H9 (cell line): ENCODE data around the gene PARVB. TPM values are rescaled to one million over a fixed set of nuclear protein-coding genes. Genes with fewer than 3 reads are reported as not detected.

Experiments used
- DNase-seq: peaks from one replicate; pipeline ENCODE4 v3.0.0-alpha.2; 2017
- H2AFZ ChIP-seq: one replicate; pipeline ENCODE4 v1.6.1; 2013; ENCODE audit warnings: mild to moderate bottlenecking, low read length, control low read depth, moderate library complexity
- H2AK5ac ChIP-seq: 2 replicates; pipeline ENCODE4 v1.6.1; 2013; ENCODE audit warnings: low read length, control low read depth, mixed read lengths; ENCODE audit not compliant: insufficient read length
- H2BK120ac ChIP-seq: one replicate; pipeline ENCODE4 v1.6.1; 2013; ENCODE audit warnings: low read depth, mild to moderate bottlenecking, low read length, control low read depth, inconsistent platforms; ENCODE audit not compliant: poor library complexity, severe bottlenecking
- H2BK12ac ChIP-seq: 2 replicates; pipeline ENCODE4 v1.6.1; 2013; ENCODE audit warnings: low read length, control low read depth, mixed read lengths, low read depth; ENCODE audit not compliant: insufficient read length
- H2BK15ac ChIP-seq: 2 replicates; pipeline ENCODE4 v1.6.1; 2013; ENCODE audit warnings: low read depth, low read length, control low read depth
- H2BK20ac ChIP-seq: one replicate; pipeline ENCODE4 v1.6.1; 2013; ENCODE audit warnings: low read depth, mild to moderate bottlenecking, low read length, control low read depth, inconsistent platforms; ENCODE audit not compliant: poor library complexity, severe bottlenecking
- H2BK5ac ChIP-seq: 2 replicates; pipeline ENCODE4 v1.6.1; 2013; ENCODE audit warnings: low read length, control low read depth, mixed read lengths; ENCODE audit not compliant: insufficient read length
- H3K14ac ChIP-seq: 2 replicates; pipeline ENCODE4 v1.6.1; 2013; ENCODE audit warnings: low read length, control low read depth; ENCODE audit not compliant: insufficient read depth
- H3K18ac ChIP-seq: 2 replicates; pipeline ENCODE4 v1.6.1; 2013; ENCODE audit warnings: low read depth, mild to moderate bottlenecking, mixed read lengths, low read length, control low read depth; ENCODE audit not compliant: insufficient read length
- H3K23ac ChIP-seq: 2 replicates; pipeline ENCODE4 v1.6.1; 2013; ENCODE audit warnings: low read length, control low read depth, mixed read lengths, low read depth; ENCODE audit not compliant: insufficient read length
- H3K23me2 ChIP-seq: 2 replicates; pipeline ENCODE4 v1.6.1; 2013; ENCODE audit warnings: low read depth, mild to moderate bottlenecking, mixed read lengths, low read length, control low read depth; ENCODE audit not compliant: insufficient read length, poor library complexity, severe bottlenecking
- H3K27ac ChIP-seq: 2 replicates; pipeline ENCODE4 v1.5.1; 2013; ENCODE audit warnings: low read length, control low read depth, mixed read lengths, low read depth; ENCODE audit not compliant: insufficient read length
- H3K27me3 ChIP-seq: 2 replicates; pipeline ENCODE4 v1.6.1; 2013; ENCODE audit warnings: low read length, control low read depth, inconsistent platforms; ENCODE audit not compliant: insufficient read depth
- H3K4ac ChIP-seq: 2 replicates; pipeline ENCODE4 v1.6.1; 2013; ENCODE audit warnings: low read depth, mild to moderate bottlenecking, control low read depth, inconsistent platforms, low read length, moderate library complexity
- H3K4me1 ChIP-seq: 2 replicates; pipeline ENCODE4 v1.6.1; 2013; ENCODE audit warnings: low read length, control low read depth, inconsistent platforms; ENCODE audit not compliant: insufficient read depth
- H3K4me2 ChIP-seq: 2 replicates; pipeline ENCODE4 v1.6.1; 2013; ENCODE audit warnings: low read length, control low read depth, mixed read lengths; ENCODE audit not compliant: insufficient read length, insufficient read depth
- H3K56ac ChIP-seq: 2 replicates; pipeline ENCODE4 v1.6.1; 2013; ENCODE audit warnings: low read depth, mild to moderate bottlenecking, mixed read lengths, low read length, control low read depth; ENCODE audit not compliant: insufficient read length
- H3K79me1 ChIP-seq: 2 replicates; pipeline ENCODE4 v1.6.1; 2013; ENCODE audit warnings: low read depth, mild to moderate bottlenecking, moderate library complexity, low read length, control low read depth, inconsistent platforms; ENCODE audit not compliant: insufficient read depth, poor library complexity, severe bottlenecking
- H3K79me2 ChIP-seq: 2 replicates; pipeline ENCODE4 v1.6.1; 2013; ENCODE audit warnings: low read length, control low read depth, inconsistent platforms; ENCODE audit not compliant: insufficient read depth
- H3K9ac ChIP-seq: 2 replicates; pipeline ENCODE4 v1.6.1; 2013; ENCODE audit warnings: low read length, control low read depth, mixed read lengths; ENCODE audit not compliant: insufficient read length; ENCODE audit errors: extremely low read depth
- H3K9me3 ChIP-seq: one replicate; pipeline ENCODE4 v1.6.1; 2013; ENCODE audit warnings: low read depth, low read length, inconsistent platforms; ENCODE audit not compliant: control insufficient read depth
- H3T11ph ChIP-seq: one replicate; pipeline ENCODE4 v1.6.1; 2013; ENCODE audit warnings: mild to moderate bottlenecking, low read length, control low read depth, inconsistent platforms
- H4K20me1 ChIP-seq: one replicate; pipeline ENCODE4 v1.6.1; 2013; ENCODE audit not compliant: control insufficient read depth, insufficient read length, insufficient read depth
- H4K5ac ChIP-seq: 2 replicates; pipeline ENCODE4 v1.6.1; 2013; ENCODE audit warnings: low read depth, mild to moderate bottlenecking, mixed read lengths, low read length, control low read depth; ENCODE audit not compliant: insufficient read length
- H4K8ac ChIP-seq: replicated peaks from 2 replicates; pipeline ENCODE4 v1.6.1; 2013; ENCODE audit warnings: low read length, control low read depth, mixed read lengths, low read depth; ENCODE audit not compliant: insufficient read length
- H4K91ac ChIP-seq: 2 replicates; pipeline ENCODE4 v1.6.1; 2013; ENCODE audit warnings: low read depth, mild to moderate bottlenecking, moderate library complexity, mixed read lengths, low read length, control low read depth; ENCODE audit not compliant: insufficient read length
- H3K27ac Mint-ChIP-seq, 3 experiments: 2 replicates in 2 of 3; 3 replicates in 1 of 3; pipeline ENCODE4 v1.8.0; 2020 to 2021; ENCODE audit warnings: mixed read lengths in 3 of 3, mild to moderate bottlenecking in 1 of 3, moderate library complexity in 1 of 3
- H3K27me3 Mint-ChIP-seq: 2 replicates; pipeline ENCODE4 v1.8.0; 2021; ENCODE audit warnings: low read depth, mild to moderate bottlenecking, moderate library complexity, mixed read lengths
- H3K36me3 Mint-ChIP-seq, 3 experiments: 2 replicates in 2 of 3; 3 replicates in 1 of 3; pipeline ENCODE4 v1.8.0; 2020 to 2021; ENCODE audit warnings: low read depth in 3 of 3, mixed read lengths in 3 of 3; ENCODE audit not compliant: insufficient read depth in 1 of 3
- H3K4me1 Mint-ChIP-seq, 2 experiments: 2 replicates each; pipeline ENCODE4 v1.8.0; 2020; ENCODE audit warnings: mixed read lengths in 2 of 2
- H3K4me3 Mint-ChIP-seq, 2 experiments: 2 replicates in 1 of 2; 3 replicates in 1 of 2; pipeline ENCODE4 v1.8.0; 2020 to 2021; ENCODE audit warnings: mild to moderate bottlenecking in 2 of 2, mixed read lengths in 2 of 2, moderate library complexity in 1 of 2
- H3K9me3 Mint-ChIP-seq, 2 experiments: 2 replicates in 1 of 2; 3 replicates in 1 of 2; pipeline ENCODE4 v1.8.0; 2020; ENCODE audit warnings: mild to moderate bottlenecking in 2 of 2, mixed read lengths in 2 of 2, moderate library complexity in 1 of 2
- WGBS: extraction: QIAGEN DNeasy Blood & Tissue Kit; methylation state at CpG from one replicate; pipeline ENCODE4 v1.1.7; 2013; ENCODE audit warnings: missing lambda C conversion rate, low lambda C conversion rate, mixed read lengths; ENCODE audit not compliant: insufficient read length; ENCODE audit errors: extremely low coverage; 5-methylcytosine and 5-hydroxymethylcytosine counted together
- total RNA-seq: library from RNA; stranded (reverse); gene quantifications from 2 replicates; pipeline ENCODE4 v1.2.1, GENCODE V29; 2021
- TF ChIP-seq, protein P1 (sequence below): fragments of 200-600 bp; sonication (generic); conservative IDR thresholded peaks from 3 replicates; pipeline ENCODE4 v1.8.0; 2021; ENCODE audit warnings: antibody characterized with exemption, mild to moderate bottlenecking

Gene PARVB
- total RNA-seq, 1 experiment from 2014 or later = 15.6 TPM

DNA sequence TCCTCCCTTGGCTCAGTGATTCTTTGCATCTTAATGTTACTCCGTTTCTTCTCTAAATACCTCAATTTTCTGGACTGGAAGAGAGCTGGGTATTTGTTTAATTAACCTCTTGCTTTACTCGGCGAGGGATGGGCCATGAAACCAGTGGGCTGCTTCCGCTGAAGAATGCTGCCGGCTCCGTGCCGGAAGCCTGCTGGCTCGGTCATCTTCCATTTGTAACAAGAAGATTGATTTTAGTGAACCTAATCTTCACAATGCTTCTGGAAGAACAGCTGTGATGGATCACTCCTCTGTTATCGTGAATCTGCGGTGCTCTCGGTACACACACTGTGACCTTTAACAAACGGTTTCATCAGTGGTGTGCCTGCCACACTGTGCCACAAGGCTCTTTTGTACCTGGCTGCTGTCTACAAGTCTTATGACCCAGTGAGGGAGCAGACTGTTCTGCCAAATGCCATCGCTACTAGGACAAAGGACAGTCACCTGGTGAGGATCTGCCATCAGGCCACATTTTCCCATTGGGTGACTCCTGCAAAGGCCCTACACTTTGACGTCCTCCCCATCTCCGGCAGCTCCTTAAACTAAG, 25.3 kb upstream of the PARVB start:
- Histone ChIP-seq H3K4ac (no peak overlapping the region), H3K56ac (no peak overlapping the region), H3K79me2 (no peaks in the 10 kb centered on the region), H3K9me3 (no peaks in the 10 kb centered on the region), H3K18ac (no peak overlapping the region), H2BK5ac (no peak overlapping the region), H2BK20ac (no peak overlapping the region), H3K14ac (no peak overlapping the region), H4K8ac (no peak overlapping the region), H3K27me3 (no peaks in the 10 kb centered on the region), H3K4me2 (no peak overlapping the region), H2BK15ac (no peak overlapping the region), H3K4me1 (no peaks in the 10 kb centered on the region), H3K27ac (no peak overlapping the region), H3K23me2 (no peaks in the 10 kb centered on the region), H2BK120ac (no peak overlapping the region), H4K91ac (no peak overlapping the region), H4K20me1 (peaks cover 4% of the 10 kb centered on the region), H2BK12ac (no peak overlapping the region), H2AK5ac (no peak overlapping the region), H4K5ac (no peak overlapping the region), H3K9ac (no peak overlapping the region), H3K23ac (no peak overlapping the region), H3K79me1 (no peaks in the 10 kb centered on the region), H2AFZ (no peak overlapping the region), H3T11ph (no peak overlapping the region)
- H3K27ac Mint-ChIP-seq = peak overlapping the region in 2 of 3 experiments; percentile 6 to 8; a peak in 1 of 7 replicates
- no CpG with 5 or more reads among the region's 15 CpGs for WGBS
- no peak for DNase-seq
- no peaks in the 10 kb centered on the region for H3K27me3 Mint-ChIP-seq
- H3K9me3 Mint-ChIP-seq = no peaks in the 10 kb centered on the region; a peak in 1 of 5 replicates
- peaks cover 12 to 51% (median 46%) of the 10 kb centered on the region in 3 experiments; a peak in 6 of 7 replicates for H3K36me3 Mint-ChIP-seq
- H3K4me1 Mint-ChIP-seq = peaks cover 4 to 10% of the 10 kb centered on the region in 2 experiments
- TF ChIP-seq, protein P1, sequence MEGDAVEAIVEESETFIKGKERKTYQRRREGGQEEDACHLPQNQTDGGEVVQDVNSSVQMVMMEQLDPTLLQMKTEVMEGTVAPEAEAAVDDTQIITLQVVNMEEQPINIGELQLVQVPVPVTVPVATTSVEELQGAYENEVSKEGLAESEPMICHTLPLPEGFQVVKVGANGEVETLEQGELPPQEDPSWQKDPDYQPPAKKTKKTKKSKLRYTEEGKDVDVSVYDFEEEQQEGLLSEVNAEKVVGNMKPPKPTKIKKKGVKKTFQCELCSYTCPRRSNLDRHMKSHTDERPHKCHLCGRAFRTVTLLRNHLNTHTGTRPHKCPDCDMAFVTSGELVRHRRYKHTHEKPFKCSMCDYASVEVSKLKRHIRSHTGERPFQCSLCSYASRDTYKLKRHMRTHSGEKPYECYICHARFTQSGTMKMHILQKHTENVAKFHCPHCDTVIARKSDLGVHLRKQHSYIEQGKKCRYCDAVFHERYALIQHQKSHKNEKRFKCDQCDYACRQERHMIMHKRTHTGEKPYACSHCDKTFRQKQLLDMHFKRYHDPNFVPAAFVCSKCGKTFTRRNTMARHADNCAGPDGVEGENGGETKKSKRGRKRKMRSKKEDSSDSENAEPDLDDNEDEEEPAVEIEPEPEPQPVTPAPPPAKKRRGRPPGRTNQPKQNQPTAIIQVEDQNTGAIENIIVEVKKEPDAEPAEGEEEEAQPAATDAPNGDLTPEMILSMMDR = no peak
- no peak overlapping the region for H3K4me3 Mint-ChIP-seq
